GM12801 (cell line): Measurements from ENCODE around the gene TECPR2.

Experiments
- TF ChIP-seq, protein P1 (sequence below): IDR thresholded peaks from one replicate; pipeline ENCODE4 v1.5.1; 2011; ENCODE audit warnings: control low read depth; ENCODE audit not compliant: insufficient read length; ENCODE audit errors: extremely low read depth

The TECPR2 gene

DNA sequence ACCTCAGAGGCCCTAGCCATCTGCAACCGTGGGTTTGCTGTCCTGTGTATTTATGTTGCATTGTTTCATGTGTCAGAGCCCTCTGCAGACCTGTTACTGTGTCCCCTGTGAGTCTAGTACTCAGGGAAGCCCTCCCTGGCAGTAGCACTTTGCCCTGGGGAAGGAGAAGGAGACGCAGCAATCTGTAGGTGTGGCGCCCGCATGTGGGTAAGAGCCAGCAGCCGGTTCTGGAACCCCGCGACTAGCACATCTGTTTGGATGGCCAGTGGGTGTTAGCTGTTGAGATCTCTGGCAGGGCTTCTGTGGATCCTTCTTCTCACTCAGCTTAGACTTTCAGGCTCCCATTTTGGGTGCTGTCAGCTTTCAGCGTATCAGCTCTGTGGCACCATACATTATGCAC lies 57.0 kb downstream of the TECPR2 start:
- TF ChIP-seq, protein P1, sequence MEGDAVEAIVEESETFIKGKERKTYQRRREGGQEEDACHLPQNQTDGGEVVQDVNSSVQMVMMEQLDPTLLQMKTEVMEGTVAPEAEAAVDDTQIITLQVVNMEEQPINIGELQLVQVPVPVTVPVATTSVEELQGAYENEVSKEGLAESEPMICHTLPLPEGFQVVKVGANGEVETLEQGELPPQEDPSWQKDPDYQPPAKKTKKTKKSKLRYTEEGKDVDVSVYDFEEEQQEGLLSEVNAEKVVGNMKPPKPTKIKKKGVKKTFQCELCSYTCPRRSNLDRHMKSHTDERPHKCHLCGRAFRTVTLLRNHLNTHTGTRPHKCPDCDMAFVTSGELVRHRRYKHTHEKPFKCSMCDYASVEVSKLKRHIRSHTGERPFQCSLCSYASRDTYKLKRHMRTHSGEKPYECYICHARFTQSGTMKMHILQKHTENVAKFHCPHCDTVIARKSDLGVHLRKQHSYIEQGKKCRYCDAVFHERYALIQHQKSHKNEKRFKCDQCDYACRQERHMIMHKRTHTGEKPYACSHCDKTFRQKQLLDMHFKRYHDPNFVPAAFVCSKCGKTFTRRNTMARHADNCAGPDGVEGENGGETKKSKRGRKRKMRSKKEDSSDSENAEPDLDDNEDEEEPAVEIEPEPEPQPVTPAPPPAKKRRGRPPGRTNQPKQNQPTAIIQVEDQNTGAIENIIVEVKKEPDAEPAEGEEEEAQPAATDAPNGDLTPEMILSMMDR: no peak

DNA sequence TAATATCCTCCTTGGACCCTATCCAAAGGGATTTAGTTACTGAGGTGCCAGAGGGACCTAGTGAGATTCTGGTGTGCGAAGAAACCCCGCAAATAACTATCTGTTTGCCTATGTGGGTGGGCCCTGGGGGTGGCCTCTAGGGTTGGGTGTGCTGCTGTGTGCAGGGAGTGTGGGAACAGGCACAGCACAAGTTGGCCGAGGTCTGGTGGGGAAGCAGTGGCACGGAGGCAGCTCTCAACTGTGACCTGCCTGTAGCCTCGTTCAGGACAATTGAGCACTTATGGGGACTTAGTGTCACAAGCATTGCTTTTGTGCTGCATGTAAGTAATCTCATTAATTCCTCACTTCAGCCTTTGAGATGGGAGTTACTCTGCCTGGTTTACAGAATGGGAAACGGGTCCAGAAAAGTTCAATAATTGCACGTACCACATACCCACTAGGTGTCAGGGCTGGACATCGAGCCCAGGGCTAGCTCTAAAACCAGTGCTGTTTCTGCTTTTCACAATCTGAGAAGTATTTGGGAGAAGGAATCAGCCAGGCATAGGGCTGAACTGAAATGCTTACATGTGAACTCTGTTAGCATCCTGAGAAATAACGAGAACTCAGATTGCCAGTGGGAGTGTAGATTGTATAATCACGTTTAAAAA lies 58.8 kb downstream of the TECPR2 start:
- TF ChIP-seq, protein P1: no peak

DNA sequence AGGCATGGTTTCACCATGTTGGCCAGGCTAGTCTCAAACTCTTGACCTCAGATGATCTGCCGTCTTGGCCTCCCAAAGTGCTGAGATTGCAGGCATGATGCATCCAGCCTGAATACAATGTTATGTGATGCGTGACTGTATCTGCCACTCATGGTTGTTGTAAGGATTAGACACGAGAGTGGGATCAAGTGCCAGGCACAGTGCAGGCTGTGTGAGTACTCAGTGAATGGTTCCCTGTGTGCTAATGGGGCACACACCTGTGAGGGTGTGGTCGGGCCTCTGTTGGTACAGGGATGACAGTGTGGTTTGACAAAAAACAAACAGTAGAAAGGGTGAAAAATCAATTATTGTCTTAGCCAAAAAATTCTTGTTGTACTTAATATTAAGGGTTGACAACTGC lies 61.8 kb downstream of the TECPR2 start:
- TF ChIP-seq, protein P1: no peak

DNA sequence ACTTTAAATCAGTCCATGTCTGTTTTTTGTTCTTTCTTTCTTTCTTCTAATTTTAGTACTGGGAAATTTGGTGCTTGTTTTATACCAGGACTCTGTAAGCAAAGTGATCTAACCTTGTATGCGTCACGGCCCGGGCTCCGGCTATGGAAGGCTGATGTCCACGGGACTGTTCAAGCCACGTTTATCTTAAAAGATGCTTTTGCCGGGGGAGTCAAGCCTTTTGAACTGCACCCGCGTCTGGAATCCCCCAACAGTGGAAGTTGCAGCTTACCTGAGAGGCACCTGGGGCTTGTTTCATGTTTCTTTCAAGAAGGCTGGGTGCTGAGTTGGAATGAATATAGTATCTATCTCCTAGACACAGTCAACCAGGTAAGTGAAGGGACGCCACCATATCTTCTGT lies 62.2 kb downstream of the TECPR2 start:
- TF ChIP-seq, protein P1: no peak

DNA sequence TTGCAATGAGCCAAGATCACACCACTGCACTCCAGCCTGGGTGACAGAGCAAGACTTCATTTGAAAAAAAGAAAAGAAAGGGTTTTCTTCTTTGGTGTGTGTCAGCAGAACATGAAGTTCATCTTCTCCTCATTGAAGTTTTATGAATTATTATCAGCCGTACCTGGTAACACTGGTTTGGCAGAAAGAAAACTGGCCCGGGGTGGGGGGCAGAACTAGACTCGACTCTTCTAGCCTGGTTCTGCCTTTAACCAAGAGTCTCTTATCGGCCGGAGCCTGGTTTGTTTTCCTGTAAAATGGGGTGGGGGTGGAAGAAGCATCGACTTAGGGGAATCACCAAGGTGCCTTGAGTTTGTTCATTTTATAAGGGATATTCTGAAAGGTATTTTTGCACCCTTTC lies 64.1 kb downstream of the TECPR2 start:
- TF ChIP-seq, protein P1: no peak

DNA sequence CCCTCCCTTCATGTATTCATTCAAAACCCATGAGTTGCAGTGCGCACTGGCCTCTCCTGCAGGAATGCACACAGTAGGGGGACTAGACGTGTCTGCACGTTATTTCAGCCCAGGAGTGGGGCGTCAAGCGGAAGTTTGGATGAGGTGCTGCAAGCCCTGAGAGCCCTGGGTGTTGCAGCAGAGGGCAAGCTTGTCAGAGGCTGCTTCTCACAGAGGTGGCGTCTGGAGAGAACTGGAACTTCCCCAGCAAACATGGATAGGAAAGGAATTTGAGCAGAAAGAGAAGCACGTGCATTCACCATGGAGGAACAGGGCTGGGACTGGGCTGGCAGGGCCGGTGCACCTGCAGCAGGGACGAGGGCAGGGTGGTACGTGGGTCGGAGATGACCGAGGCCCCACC lies 64.9 kb downstream of the TECPR2 start:
- TF ChIP-seq, protein P1: no peak

DNA sequence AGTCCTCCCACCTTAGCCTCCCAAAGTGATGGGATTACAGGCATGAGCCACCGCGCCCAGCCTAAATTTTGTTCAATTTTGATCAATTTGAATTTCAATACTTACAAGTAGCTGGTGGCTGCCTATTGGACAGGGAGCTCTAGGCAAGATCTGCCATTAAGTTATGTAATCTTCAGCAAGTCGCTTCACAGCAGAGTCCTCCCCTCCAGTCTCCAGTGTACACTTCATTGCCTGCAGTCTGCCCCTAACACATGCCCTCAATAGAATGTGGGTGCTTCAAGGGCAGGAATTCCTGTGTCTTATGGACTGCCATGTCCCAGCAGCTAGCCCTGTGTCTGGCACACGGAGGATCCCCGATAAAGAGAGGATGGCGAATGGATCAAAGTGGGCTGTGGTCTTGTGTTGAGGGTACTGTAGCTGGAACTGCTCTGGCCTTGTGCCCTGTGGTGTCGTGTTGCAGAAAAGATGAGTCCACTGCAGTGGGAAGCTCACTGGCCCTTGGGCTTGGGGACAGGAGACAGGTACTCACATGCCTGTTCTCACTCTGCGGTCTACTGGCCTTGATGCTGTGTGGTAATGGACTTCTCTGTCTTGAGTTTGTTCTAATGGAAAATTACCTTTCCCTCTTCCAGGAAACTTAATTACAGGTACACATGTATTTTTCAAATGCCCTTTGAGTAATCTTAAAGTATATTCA lies 67.6 kb downstream of the TECPR2 start:
- TF ChIP-seq, protein P1: no peak
